ENCODE measurements around the gene RASGRF1.
A peak's percentile ranks its signal among the peaks of the same experiment; 100 is the strongest.

The RASGRF1 gene

GRCh38 chr15:79065706-79066376 lies 24.7 kb downstream of the RASGRF1 start:
- DNase-seq, result no peak

GRCh38 chr15:79065361-79065705 lies 25.2 kb downstream of the RASGRF1 start:
- no peak for DNase-seq

GRCh38 chr15:79064496-79064895 lies 26.1 kb downstream of the RASGRF1 start:
- peak; percentile 66 for DNase-seq

DNA sequence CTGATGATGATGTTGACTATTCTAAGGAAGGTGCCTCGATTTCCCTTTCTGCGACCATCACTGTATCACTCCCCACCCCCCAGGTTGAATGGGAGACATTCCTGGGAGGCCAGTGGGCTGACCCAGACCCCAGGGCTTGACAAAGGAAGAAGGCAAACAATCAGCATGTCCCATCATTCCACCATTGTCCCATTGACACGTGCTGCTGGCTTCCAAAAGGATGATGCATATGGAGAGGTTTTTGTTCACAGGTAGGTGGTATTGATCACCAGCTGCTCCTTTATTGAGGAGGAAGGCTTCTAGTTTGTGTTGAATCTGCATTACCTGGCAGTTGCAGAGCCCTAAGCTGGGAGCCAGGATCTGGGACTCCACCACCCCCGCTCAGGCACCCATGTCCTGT lies 30.4 kb downstream of the RASGRF1 start:
- DNase-seq, result no peak

DNA sequence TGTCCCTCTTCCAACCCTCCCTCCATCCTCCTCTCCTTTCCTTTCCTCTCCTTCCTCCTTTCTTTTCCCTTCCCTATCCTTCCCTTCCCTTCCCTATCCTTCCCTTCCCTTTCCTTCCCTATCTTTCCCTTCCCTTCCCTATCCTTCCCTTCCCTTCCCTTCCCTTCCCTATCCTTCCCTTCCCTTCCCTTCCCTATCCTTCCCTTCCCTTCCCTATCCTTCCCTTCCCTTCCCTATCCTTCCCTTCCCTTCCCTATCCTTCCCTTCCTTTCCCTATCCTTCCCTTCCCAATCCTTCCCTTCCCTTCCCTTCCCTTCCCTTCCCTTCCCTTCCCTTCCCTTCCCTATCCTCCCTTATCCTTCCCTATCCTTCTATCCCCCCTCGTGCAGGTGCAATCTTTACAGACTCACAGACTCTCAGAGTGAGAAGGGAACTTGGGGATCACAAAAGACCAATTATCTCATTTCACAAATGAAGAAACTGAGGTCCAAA lies 31.5 kb downstream of the RASGRF1 start:
- no peak for DNase-seq

DNA sequence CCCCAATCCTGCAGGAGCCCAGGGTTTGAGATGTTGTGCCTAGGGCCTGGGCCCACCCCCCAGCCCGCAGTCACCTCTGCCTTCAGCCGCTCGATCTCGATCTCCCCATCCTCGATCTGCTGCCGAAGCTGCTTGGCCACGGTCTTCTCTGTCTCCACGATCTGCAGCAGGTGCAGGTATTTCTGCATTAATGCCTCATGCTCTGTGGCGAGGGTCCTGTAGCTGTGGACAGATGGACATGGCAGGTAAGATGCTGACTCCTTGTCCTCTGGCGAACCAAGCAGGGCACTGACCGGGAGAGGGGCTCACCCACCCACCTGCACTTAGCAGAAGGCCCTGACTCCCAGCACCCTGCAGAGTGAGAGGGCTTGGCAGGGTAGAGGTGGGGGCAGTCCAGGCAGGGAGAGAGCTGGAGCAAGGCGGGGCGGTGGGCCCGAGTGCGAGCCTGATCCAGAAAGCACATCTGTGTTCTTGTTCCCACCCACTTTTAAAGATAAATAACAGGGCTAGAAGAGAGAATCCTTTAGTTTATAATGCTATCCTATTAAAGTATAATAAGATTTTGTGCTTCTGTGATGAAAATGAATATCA lies 32.2 kb downstream of the RASGRF1 start:
- no peak for DNase-seq

DNA sequence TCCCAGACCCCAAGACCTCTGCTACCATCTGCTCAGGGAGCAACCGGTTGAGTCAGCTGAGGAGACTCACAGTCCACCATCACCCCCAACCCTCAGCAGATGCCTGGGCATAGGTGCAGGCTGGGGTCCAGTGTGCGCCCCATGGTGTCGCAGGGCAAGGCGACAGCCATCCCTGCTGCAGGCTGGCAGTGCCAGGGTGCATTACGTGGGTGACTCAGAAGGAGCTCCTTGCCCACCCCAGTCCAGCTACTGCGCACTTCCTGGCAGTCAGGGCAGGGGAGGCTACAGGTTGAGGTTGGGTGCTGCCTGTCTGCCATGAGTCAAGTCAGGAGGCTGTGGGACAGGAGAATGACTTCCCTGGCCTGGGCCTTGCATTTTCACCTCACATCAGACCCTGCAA lies 33.5 kb downstream of the RASGRF1 start:
- no peak for DNase-seq

DNA sequence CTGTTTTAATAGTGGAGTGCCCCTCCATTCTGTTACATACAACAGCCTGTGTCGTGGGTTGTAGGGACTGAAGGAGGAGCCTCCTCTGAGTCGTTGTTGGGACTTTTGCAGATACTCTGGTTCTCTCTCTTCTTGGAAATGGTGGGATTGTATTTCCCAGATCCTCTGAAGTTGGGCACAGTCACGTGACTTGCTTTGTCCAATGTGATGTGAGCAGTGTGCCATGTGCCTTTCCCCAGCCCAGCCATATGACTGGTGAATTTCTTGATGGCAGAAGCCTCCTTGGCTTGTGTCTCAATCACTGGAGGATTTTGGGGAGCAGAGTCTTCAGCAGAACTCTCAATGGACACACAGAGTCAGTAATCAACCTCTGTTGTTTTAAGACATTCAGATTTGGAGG lies 36.2 kb downstream of the RASGRF1 start:
- DNase-seq, result no peak

DNA sequence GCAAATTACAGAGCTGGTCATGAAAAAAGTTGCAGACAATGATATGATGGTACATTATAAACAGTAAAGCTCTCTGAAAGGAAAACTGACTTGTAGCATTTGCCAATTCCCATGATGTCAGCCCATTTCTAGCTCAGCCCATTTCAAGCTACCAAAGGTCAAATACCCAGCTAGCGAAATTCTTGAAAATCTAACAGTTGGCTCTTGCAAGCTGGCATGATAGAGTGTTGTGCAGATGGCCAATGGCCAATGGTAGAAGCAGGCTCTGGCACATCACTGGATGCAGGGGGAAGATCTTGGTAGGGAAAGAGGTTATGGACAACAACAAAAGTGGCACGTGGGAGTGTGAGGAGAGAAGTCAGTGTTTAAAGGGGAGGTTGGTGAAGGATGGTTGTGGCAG lies 36.7 kb downstream of the RASGRF1 start:
- DNase-seq, result no peak

DNA sequence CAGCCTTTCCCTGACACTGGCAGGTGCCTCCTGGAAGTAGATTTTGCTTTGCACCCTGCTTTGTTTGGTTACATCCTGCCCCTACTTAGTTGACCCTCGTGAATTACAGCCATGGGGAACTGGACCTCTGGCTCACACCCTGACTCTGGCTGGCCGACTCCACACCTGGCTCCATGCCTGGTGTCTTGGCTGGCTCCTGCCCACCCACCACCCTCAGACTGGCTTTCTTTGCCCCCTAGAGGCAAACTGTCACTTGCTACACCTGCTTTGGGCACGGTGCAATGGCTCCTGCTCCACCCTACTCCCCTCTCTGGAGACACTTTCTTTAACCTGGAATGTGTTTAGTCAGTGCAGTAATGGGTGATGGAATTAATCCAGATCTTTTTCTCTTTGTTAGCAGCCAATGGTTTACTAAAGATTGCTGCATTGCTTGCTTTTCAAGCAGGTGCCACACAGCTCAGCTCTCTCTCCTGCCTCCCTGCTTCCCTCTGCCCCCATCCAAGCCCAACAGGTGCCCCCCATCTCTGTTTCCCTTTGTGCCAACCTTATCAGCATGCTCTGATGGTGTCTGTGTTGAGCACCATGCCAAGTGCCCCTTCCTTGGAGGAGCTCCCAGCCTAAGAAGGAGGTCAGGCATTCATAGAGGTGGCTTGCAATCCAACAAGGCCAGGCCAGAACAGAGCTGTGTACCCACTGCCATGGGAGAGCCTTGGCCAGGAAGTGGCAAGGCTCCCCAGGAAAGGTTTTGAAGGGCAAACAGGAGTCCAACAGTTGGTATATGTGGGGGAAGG lies 38.4 kb downstream of the RASGRF1 start:
- DNase-seq, result peak; percentile 15

DNA sequence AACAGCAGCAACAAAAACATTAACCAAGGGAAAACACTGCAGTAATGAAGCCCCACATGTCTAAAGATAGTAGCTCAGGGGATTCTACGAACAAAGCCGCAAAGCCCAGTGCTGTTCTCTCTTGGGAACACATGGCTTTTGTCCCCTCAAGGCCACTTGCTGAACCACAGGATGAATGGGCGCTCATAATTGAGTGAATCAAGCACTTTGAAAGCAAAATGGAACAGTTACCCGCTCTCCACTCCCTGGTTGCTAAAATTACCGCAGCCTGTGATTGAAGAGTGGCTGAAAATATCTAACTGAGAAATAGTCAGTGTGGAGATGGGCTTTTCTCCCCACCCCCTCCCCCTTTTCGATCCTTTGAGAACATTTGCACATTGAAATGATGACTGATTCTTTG lies 39.6 kb downstream of the RASGRF1 start:
- peak; percentile 43 for DNase-seq

GRCh38 chr15:79050341-79050740 lies 40.2 kb downstream of the RASGRF1 start:
- DNase-seq, result no peak

DNA sequence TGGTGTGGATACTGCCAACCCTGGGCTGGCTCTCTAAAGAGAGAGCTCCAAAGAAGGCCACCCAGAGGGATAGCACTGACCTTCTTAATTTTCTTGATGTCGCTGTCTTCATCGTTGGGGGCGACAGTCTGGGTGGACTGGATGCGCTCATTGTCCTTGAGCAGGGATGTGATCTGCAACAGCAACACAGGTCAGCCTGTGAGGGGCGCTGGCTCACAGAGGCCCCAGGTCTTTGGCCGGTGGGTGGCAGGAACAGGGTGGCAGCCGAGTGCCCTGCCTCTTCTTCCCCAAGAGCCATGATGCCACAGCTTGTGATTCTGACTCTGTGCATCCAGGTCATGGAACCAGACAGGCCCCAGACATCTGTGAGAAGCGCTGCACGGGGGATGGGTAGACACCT lies 41.2 kb downstream of the RASGRF1 start:
- DNase-seq, result no peak

- DNase-seq, result no peak
These were observed 42.7 kb downstream of the RASGRF1 start for GRCh38 chr15:79047676-79048439.

DNA sequence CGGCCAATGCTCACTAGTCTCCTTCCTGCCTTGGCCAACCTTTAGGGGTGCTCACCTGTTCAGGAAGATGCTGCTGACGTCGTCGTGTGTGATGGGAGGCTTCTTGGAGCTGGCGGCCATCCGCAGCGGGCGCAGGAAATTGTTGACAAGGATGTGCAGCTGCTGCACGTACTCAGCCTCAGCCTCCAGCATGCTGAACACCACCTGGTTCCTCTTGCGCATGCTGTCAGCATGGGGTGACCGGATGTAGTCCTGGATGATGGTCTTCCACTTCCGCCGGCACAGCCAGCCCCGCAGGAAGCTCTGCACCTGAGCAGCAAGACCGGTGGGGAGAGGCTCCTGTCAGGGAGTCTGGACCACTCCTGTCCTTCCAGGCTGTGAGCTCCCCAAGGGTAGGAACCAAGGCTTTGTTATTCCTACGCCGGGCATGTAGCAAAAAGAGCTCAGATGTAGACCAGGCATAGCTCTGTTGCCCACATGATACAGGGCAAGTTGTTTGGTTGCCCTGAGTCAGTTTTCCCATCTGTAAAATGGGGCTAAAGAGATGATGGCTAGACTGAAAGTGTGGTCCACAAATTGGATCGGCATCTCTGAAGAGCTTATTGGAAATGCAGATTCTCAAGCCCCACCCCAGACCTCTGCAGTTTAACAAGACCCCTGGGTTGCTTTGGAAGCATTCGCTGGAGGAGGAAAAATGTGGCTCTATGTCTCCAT lies 43.7 kb downstream of the RASGRF1 start:
- no peak for DNase-seq

DNA sequence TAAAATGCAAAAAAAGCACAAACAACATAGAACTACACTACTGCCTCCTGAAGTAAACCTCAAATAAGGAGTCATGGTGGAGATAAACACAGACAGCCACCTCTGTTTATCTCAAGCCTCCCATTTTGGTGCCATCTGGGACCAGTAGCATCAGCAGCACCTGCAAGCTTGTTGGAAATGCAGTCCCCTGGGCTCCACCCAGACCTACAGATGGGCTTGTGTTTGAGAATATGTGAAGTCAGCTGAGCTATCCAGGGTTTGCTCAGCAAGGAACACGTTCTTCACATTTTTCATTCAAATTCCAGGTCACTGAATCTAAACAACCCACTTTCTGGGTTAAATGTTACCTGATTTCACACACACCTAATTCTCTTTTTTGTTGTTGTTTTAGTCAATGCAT lies 45.5 kb downstream of the RASGRF1 start:
- no peak for DNase-seq

GRCh38 chr15:79042213-79042928 lies 48.2 kb downstream of the RASGRF1 start:
- DNase-seq, result no peak

DNA sequence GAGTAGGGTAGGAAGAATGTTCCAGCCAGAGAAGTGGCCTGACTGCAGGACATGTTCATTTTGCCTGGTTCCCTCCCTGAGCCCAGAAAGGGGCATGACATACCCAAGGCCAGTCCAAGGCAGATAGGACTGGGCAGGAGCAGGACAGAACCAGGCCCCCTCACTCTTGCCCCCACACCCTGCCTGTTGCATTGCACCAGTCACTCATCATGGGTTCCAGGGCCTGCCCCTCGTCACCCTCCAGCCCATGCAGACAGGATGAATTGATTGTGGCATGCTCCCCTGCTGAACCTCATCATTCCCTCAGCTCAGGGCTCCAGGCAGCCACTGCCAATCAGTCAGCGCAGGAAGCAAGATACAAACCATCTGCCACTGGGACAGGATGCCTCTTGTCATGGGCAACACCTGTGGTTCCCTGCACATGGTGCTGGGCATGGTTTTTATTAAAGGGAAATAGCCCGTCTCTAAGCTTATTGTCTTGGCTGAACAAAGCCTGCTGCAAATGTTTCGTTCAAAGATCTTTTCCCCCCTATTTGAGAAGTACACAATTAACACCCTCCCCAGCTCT lies 48.9 kb downstream of the RASGRF1 start:
- DNase-seq, result no peak

- DNase-seq, result no peak
These were observed 52.7 kb downstream of the RASGRF1 start for GRCh38 chr15:79037848-79038247.

DNA sequence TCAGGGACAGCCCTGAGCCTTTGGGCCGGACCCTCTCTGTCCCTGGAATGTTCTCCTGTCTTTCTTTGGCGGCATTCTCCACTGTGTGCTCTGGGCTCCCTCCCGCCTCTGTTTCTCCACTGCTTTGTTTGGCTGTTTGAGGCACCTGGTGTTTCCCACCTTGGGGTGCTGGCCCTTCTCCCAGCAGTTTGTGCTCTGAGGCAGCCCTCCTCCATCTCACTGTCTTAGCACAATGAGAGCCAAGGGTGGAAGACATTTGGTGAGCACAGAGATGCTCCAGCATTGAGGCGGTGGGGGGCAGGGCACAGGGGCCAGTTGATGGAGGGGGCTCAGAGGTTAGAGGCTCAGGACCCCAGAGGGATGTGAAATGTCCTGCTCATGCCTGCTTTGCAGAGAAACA lies 54.3 kb downstream of the RASGRF1 start:
- no peak for DNase-seq

DNA sequence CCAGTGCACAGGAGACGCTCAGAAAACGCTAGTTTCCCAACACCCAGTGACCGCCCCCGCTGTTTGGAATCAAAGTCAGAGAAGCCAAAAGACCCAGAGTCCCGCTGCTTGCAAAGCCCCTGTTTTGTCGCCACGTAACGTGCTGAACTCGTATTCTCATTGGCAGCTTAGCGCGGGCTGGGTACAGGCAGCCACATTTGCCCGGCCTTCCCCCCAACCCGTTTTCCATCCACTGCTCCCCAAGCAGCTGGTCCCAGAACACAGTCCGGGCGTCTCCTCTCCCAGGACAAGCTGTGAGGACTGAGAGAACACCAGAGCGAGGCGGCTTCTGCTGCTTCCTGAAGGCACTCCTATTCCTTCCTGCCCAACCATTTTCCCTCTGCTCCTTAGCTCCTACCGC lies 54.8 kb downstream of the RASGRF1 start:
- DNase-seq, result no peak
